Mesendoderm (in vitro differentiated cells): ENCODE measurements around the gene NFIA.
A peak's percentile ranks its signal among the peaks of the same experiment; 100 is the strongest.

Experiments used
- DNase-seq: peaks from one replicate; pipeline ENCODE4 v3.0.0; 2013
- H2AK5ac ChIP-seq: 2 replicates; pipeline ENCODE4 v1.6.1; 2013; ENCODE audit warnings: low read length, inconsistent platforms
- H2BK120ac ChIP-seq: 2 replicates; pipeline ENCODE4 v1.6.1; 2013; ENCODE audit warnings: low read depth, mild to moderate bottlenecking, low read length, moderate library complexity, mixed read lengths
- H2BK15ac ChIP-seq: replicated peaks from 2 replicates; pipeline ENCODE4 v1.6.1; 2013; ENCODE audit warnings: low read depth, mild to moderate bottlenecking, moderate library complexity
- H2BK5ac ChIP-seq: 2 replicates; pipeline ENCODE4 v1.6.1; 2013; ENCODE audit warnings: low read length, inconsistent platforms
- H3K18ac ChIP-seq: 2 replicates; pipeline ENCODE4 v1.6.1; 2013; ENCODE audit warnings: mild to moderate bottlenecking, low read length, mixed read lengths
- H3K23ac ChIP-seq: one replicate; pipeline ENCODE4 v1.6.1; 2013; ENCODE audit warnings: low read length
- H3K27ac ChIP-seq: 2 replicates; pipeline ENCODE4 v1.5.1; 2013; ENCODE audit warnings: low read depth, mild to moderate bottlenecking, inconsistent platforms, low read length, moderate library complexity
- H3K27me3 ChIP-seq: 2 replicates; pipeline ENCODE4 v1.6.1; 2013; ENCODE audit warnings: low read length, control low read depth, mild to moderate bottlenecking, inconsistent platforms; ENCODE audit not compliant: insufficient read depth, poor library complexity
- H3K36me3 ChIP-seq: 2 replicates; pipeline ENCODE4 v1.6.1; 2013; ENCODE audit warnings: low read length, inconsistent platforms; ENCODE audit not compliant: control insufficient read depth, insufficient read depth
- H3K4ac ChIP-seq: one replicate; pipeline ENCODE4 v1.6.1; 2013; ENCODE audit warnings: low read depth, mild to moderate bottlenecking, low read length, moderate library complexity
- H3K4me1 ChIP-seq: 2 replicates; pipeline ENCODE4 v1.6.1; 2013; ENCODE audit warnings: low read depth, low read length, inconsistent platforms; ENCODE audit not compliant: control insufficient read depth
- H3K4me2 ChIP-seq: 2 replicates; pipeline ENCODE4 v1.6.1; 2013; ENCODE audit warnings: low read length
- H3K4me3 ChIP-seq: 2 replicates; pipeline ENCODE4 v1.5.1; 2013; ENCODE audit warnings: mild to moderate bottlenecking, low read length
- H3K56ac ChIP-seq: one replicate; pipeline ENCODE4 v1.6.1; 2013; ENCODE audit warnings: low read length
- H3K79me1 ChIP-seq: 2 replicates; pipeline ENCODE4 v1.6.1; 2013; ENCODE audit warnings: low read length, inconsistent platforms
- H3K79me2 ChIP-seq: 2 replicates; pipeline ENCODE4 v1.6.1; 2013; ENCODE audit warnings: mild to moderate bottlenecking, low read length; ENCODE audit not compliant: control insufficient read depth, insufficient read depth
- H3K9ac ChIP-seq: 2 replicates; pipeline ENCODE4 v1.6.1; 2013; ENCODE audit warnings: low read length, inconsistent platforms
- H4K5ac ChIP-seq: one replicate; pipeline ENCODE4 v1.6.1; 2013; ENCODE audit warnings: low read length
- H4K8ac ChIP-seq: one replicate; pipeline ENCODE4 v1.6.1; 2013; ENCODE audit warnings: low read depth, mild to moderate bottlenecking, control low read depth, low read length, moderate library complexity
- WGBS: extraction: QIAGEN DNeasy Blood & Tissue Kit; methylation state at CpG from one replicate; pipeline ENCODE4 v1.1.7; 2013; ENCODE audit warnings: low lambda C conversion rate, missing lambda C conversion rate; ENCODE audit not compliant: insufficient coverage; ENCODE audit errors: extremely low coverage; 5-methylcytosine and 5-hydroxymethylcytosine counted together

NFIA gene

GRCh38 chr1:61315011-61315410 lies 232.7 kb downstream of the NFIA start:
- no peaks in the 10 kb centered on the region for H3K4me1 ChIP-seq
- no peak overlapping the region for H3K56ac ChIP-seq
- H2BK120ac ChIP-seq: no peak overlapping the region
- H2AK5ac ChIP-seq: no peak overlapping the region
- no peak overlapping the region for H3K23ac ChIP-seq
- H3K9ac ChIP-seq: no peak overlapping the region
- no peak overlapping the region for H4K5ac ChIP-seq
- no peak overlapping the region for H2BK5ac ChIP-seq
- H2BK15ac ChIP-seq: no peak overlapping the region
- H3K79me1 ChIP-seq: no peaks in the 10 kb centered on the region
- no peaks in the 10 kb centered on the region for H3K79me2 ChIP-seq
- no peak overlapping the region for H3K4ac ChIP-seq
- H4K8ac ChIP-seq: no peak overlapping the region
- no peak overlapping the region for H3K27ac ChIP-seq
- DNase-seq: no peak
- no peaks in the 10 kb centered on the region for H3K36me3 ChIP-seq
- no peak overlapping the region for H3K18ac ChIP-seq
- WGBS: no CpG with 5 or more reads among the region's 4 CpGs
- no peaks in the 10 kb centered on the region for H3K27me3 ChIP-seq
- H3K4me3 ChIP-seq: no peak overlapping the region
- H3K4me2 ChIP-seq: no peak overlapping the region

GRCh38 chr1:61316493-61316892 lies 234.1 kb downstream of the NFIA start:
- Histone ChIP-seq H3K23ac (no peak overlapping the region), H3K27me3 (no peaks in the 10 kb centered on the region), H3K4ac (no peak overlapping the region), H3K18ac (no peak overlapping the region), H3K4me1 (no peaks in the 10 kb centered on the region), H3K36me3 (no peaks in the 10 kb centered on the region), H3K79me1 (no peaks in the 10 kb centered on the region), H4K5ac (no peak overlapping the region), H3K56ac (no peak overlapping the region), H2BK5ac (no peak overlapping the region), H4K8ac (no peak overlapping the region), H3K9ac (no peak overlapping the region), H3K4me2 (no peak overlapping the region), H2AK5ac (no peak overlapping the region), H3K4me3 (no peak overlapping the region), H3K27ac (no peak overlapping the region), H3K79me2 (no peaks in the 10 kb centered on the region), H2BK120ac (no peak overlapping the region), H2BK15ac (no peak overlapping the region)
- DNase-seq: no peak
- WGBS: no CpG with 5 or more reads among the region's 7 CpGs

- Histone ChIP-seq H4K5ac (no peak overlapping the region), H3K4ac (no peak overlapping the region), H3K27me3 (no peaks in the 10 kb centered on the region), H3K27ac (no peak overlapping the region), H3K79me2 (no peaks in the 10 kb centered on the region), H3K9ac (no peak overlapping the region), H3K4me2 (no peak overlapping the region), H3K4me1 (no peaks in the 10 kb centered on the region), H3K36me3 (no peaks in the 10 kb centered on the region), H2BK120ac (no peak overlapping the region), H3K79me1 (no peaks in the 10 kb centered on the region), H4K8ac (no peak overlapping the region), H3K56ac (no peak overlapping the region), H2AK5ac (no peak overlapping the region), H3K18ac (no peak overlapping the region), H2BK5ac (no peak overlapping the region), H2BK15ac (no peak overlapping the region), H3K23ac (no peak overlapping the region), H3K4me3 (no peak overlapping the region)
- no peak for DNase-seq
- no CpG with 5 or more reads among the region's 8 CpGs for WGBS
Observed at GRCh38 chr1:61318319-61319125, 236.2 kb downstream of the NFIA start.

GRCh38 chr1:61320575-61320974 lies 238.2 kb downstream of the NFIA start:
- Histone ChIP-seq H3K18ac (no peak overlapping the region), H2BK120ac (no peak overlapping the region), H2BK5ac (no peak overlapping the region), H3K9ac (no peak overlapping the region), H3K23ac (no peak overlapping the region), H3K79me1 (no peaks in the 10 kb centered on the region), H3K4me3 (no peak overlapping the region), H4K5ac (no peak overlapping the region), H3K4me2 (no peak overlapping the region), H2AK5ac (no peak overlapping the region), H3K56ac (no peak overlapping the region), H3K36me3 (no peaks in the 10 kb centered on the region), H3K79me2 (no peaks in the 10 kb centered on the region), H3K4ac (no peak overlapping the region), H3K4me1 (no peaks in the 10 kb centered on the region), H2BK15ac (no peak overlapping the region), H3K27me3 (no peaks in the 10 kb centered on the region), H3K27ac (no peak overlapping the region), H4K8ac (no peak overlapping the region)
- peak; percentile 14 for DNase-seq
- no CpG with 5 or more reads among the region's 2 CpGs for WGBS

GRCh38 chr1:61322008-61322744 lies 239.8 kb downstream of the NFIA start:
- no CpG with 5 or more reads among the region's 7 CpGs for WGBS

More at GRCh38 chr1:61322008-61322744, 239.8 kb downstream of the NFIA start:
- no peak overlapping the region for H3K18ac ChIP-seq
- H3K79me2 ChIP-seq: no peaks in the 10 kb centered on the region
- no peak overlapping the region for H3K23ac ChIP-seq
- H2BK120ac ChIP-seq: no peak overlapping the region
- H3K4me2 ChIP-seq: no peak overlapping the region
- no peak overlapping the region for H3K4me3 ChIP-seq
- no peak overlapping the region for H2BK15ac ChIP-seq
- H3K27me3 ChIP-seq: no peaks in the 10 kb centered on the region
- no peak overlapping the region for H3K4ac ChIP-seq
- H3K27ac ChIP-seq: no peak overlapping the region
- no peaks in the 10 kb centered on the region for H3K36me3 ChIP-seq
- H4K8ac ChIP-seq: no peak overlapping the region
- no peak overlapping the region for H4K5ac ChIP-seq
- H3K79me1 ChIP-seq: no peaks in the 10 kb centered on the region
- H3K56ac ChIP-seq: no peak overlapping the region
- DNase-seq: no peak
- no peaks in the 10 kb centered on the region for H3K4me1 ChIP-seq
- no peak overlapping the region for H3K9ac ChIP-seq
- no peak overlapping the region for H2BK5ac ChIP-seq
- H2AK5ac ChIP-seq: no peak overlapping the region
